Activated T-helper 1 cell treated with anti-CD3 and anti-CD28 coated beads, Interleukin-2, amount 50 U/mL, for 16 hours (primary cell): ENCODE data around the gene ZNF813.
"Not testable (repeated sequence)": the region's sequence is repeated elsewhere in the genome, so short reads cannot be mapped to it uniquely, and the experiment has no call there.

Experiments
- DNase-seq, 2 donors: peaks; one replicate each; pipeline ENCODE4 v3.0.0-alpha.2; 2020; ENCODE audit warnings: low read depth in 1 of 2, low spot score in 1 of 2

ZNF813 gene

GRCh38 chr19:53467485-53468262 lies at the start of gene ZNF813:
ZNF813 (plus strand) TSS chr19:53467733; CDS start chr19:53483823, 16,090 bp downstream.
- peak; percentile 91 to 96 for DNase-seq

GRCh38 chr19:53420520-53421315 lies 46.8 kb upstream of the ZNF813 start:
- not testable (repeated sequence) for DNase-seq

- DNase-seq: no peak
These were observed 45.0 kb upstream of the ZNF813 start for GRCh38 chr19:53422551-53422950.

- not testable (repeated sequence) for DNase-seq
These were observed 44.5 kb upstream of the ZNF813 start for GRCh38 chr19:53423074-53423473.

- not testable (repeated sequence) for DNase-seq
These were observed 43.9 kb upstream of the ZNF813 start for GRCh38 chr19:53423680-53424079.

- peak; percentile 35 to 45 for DNase-seq
These were observed 42.5 kb upstream of the ZNF813 start for GRCh38 chr19:53424968-53425597.

- peak; percentile 97 to 98 for DNase-seq
These were observed 36.0 kb upstream of the ZNF813 start, which contains the start of gene ZNF761 for GRCh38 chr19:53431399-53432087. ZNF761 (plus strand) TSS chr19:53431984; CDS start chr19:53447269, 15,285 bp downstream.

- no peak for DNase-seq
These were observed 35.4 kb upstream of the ZNF813 start for GRCh38 chr19:53432088-53432661.

- DNase-seq: not testable (repeated sequence)
These were observed 23.7 kb upstream of the ZNF813 start for GRCh38 chr19:53443809-53444208.

- not testable (repeated sequence) for DNase-seq
These were observed 20.3 kb upstream of the ZNF813 start for GRCh38 chr19:53447196-53447595.

- DNase-seq: no peak
These were observed 11.7 kb upstream of the ZNF813 start for GRCh38 chr19:53455828-53456227.

GRCh38 chr19:53460131-53460721 lies 7.3 kb upstream of the ZNF813 start:
- not testable (repeated sequence) for DNase-seq

- no peak for DNase-seq
These were observed 5.7 kb upstream of the ZNF813 start for GRCh38 chr19:53461866-53462265.

GRCh38 chr19:53462861-53463260 lies 4.7 kb upstream of the ZNF813 start:
- no peak for DNase-seq

GRCh38 chr19:53463263-53463662 lies 4.3 kb upstream of the ZNF813 start:
- DNase-seq: no peak

- DNase-seq: no peak
These were observed 628 bp upstream of the ZNF813 start for GRCh38 chr19:53466726-53467484.

- DNase-seq: not testable (repeated sequence)
These were observed 1.1 kb downstream of the ZNF813 start for GRCh38 chr19:53468628-53469027.

- DNase-seq: no peak
These were observed 4.4 kb downstream of the ZNF813 start for GRCh38 chr19:53471916-53472315.

- DNase-seq: not testable (repeated sequence)
These were observed 7.3 kb downstream of the ZNF813 start for GRCh38 chr19:53474832-53475231.
